Fibroblast of skin of right quadriceps (primary cell): ENCODE results near the gene GOLT1A.
"Not testable (repeated sequence)": the region's sequence is repeated elsewhere in the genome, so short reads cannot be mapped to it uniquely, and the experiment has no call there.

Experiments used
- DNase-seq: peaks from one replicate; pipeline ENCODE4 v3.0.0-alpha.2; 2013

The GOLT1A gene

DNA sequence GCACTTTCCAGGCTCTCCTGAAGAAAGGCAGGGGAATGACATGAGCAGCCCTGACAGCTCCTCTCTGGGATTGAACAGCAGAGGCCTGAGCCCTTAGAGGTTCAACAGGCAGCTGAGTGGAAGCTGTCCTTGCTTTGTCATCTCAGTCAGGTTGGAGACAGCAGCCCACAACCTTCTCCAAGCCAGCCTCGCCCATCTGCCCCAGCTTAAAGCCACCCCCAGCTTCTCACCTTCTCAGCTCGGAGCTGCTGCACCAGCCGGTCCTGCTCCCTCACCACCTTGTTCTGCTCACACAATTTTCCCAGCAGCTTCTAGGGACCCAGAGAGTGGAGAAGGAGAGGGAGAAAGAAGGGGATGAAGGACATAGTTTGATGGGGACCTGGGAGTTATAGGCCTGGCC lies 35.2 kb upstream of the GOLT1A start:
- DNase-seq, result no peak

DNA sequence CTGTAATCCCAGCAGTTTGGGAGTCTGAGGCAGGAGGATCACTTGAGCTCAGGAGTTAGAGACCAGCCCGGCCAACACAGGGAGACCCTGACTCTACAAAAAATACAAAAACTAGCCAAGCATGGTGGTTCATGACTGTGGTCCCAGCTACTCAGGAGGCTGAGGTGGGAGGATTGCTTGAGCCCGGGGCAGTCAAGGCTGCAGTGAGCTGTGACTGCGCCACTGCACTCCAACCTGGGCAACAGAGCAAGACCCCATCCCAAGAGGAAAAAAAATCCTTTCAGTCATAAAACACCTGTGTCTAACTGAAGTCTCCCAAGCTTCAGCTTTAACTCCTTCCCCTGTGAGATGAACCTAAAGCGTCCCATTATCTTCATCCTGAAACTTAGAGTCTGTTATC lies 33.1 kb upstream of the GOLT1A start:
- no peak for DNase-seq

DNA sequence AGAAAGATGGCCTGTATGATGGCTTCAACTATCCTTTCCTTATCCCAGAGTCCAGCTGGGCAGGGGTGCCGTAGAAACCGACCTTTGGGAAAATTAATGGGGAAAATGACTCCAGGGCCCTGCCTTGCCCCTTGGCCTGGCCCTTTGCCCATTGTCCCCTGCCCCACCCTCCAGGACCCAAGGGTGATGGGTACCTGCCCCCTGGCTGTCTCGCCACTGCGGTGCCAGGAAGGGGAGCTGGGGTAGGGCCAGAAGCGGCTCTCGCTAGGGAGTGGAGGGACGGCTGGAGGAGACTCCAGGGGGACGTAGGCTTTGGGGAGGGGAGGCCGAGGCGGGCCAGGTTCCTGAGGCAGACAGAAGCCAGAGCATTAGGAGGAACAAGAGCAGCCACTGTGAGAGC lies 29.1 kb upstream of the GOLT1A start:
- DNase-seq, result no peak

DNA sequence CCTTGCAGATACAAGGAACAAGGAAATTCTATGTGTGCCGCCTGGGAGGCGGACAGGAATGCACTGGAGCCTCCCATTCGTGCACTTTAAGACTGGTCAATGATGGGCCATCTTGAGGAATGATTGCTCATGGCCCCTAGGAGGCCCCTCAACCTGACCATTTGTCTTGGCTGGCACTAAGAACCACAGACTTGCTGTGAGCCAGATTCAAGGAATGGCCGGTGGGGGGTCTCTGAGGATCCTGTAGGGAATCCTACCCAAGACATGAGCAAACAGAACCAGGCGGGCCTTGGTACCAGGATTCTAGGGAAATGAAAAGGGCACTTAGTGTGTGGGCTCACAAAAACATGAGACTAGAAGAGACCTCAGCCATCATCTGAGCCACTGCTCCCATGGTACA lies 28.1 kb upstream of the GOLT1A start:
- DNase-seq, result no peak

DNA sequence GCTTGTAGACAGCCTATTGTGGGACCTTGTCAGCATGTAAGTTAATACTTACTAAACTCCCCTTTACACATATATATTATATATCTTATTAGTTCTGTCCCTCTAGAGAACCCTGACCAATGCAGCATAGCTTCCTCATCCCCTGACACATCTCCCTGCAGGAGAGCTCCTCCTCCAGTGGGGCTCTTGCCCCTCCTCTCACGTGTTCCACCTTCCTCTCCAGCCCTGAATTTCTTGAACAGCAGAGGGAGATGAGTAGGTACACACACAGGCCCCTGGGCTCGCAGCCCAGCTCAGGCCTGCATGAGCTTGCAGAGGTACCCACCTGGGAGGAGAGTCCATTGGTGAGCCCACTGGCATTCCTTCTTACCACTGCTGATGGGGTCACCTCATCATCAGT lies 27.3 kb upstream of the GOLT1A start:
- DNase-seq, result no peak

DNA sequence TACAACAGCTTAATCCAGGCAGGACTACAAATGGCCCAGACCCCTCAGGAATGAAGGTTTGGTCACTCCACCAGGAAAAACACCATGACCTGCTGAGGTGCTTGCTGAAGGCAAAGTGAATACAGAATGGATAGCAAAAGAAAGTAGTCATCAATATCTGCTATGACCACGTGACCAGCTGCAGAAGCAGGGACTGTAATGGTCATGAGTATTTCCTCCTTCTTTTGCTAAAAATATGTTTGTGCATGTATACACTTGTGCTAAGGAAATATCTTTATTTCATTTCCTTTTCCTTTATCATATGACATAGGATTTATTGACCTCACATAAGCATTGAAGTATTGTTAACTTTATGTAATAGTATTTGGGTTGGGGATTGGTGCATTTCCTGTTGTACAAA lies 26.4 kb upstream of the GOLT1A start:
- no peak for DNase-seq

DNA sequence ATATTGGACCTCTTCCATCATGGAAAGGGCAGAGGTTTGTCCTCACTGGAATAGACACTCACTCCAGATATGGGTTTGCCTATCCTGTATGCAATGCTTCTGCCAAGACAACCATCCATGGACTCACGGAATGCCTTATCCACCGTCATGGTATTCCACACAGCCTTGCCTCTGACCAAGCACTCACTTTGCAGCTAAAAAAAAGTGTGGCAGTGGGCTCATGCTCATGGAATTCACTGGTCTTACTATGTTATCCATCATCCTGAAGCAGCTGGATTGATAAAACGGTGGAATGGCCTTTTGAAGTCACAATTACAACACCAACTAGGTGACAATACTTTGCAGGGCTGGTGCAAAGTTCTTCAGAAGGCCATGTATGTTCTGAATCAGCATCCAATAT lies 25.6 kb upstream of the GOLT1A start:
- not testable (repeated sequence) for DNase-seq

DNA sequence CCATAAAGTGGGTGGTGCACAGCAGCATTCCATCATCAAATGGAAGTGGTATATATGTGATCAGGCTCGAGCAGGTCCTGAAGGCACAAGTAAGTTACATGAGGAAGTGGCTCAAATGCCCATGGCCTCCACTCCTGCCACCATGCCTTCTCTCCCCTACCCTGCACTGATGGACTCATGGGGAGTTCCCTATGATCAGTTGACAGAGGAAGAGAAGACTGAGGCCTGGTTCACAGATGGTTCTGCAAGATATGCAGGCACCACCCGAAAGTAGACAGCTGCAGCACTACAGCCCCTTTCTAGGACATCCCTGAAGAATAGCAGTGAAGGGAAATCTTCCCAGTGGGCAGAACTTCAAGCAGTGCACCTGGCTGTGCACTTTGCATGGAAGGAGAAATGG lies 24.7 kb upstream of the GOLT1A start:
- not testable (repeated sequence) for DNase-seq

DNA sequence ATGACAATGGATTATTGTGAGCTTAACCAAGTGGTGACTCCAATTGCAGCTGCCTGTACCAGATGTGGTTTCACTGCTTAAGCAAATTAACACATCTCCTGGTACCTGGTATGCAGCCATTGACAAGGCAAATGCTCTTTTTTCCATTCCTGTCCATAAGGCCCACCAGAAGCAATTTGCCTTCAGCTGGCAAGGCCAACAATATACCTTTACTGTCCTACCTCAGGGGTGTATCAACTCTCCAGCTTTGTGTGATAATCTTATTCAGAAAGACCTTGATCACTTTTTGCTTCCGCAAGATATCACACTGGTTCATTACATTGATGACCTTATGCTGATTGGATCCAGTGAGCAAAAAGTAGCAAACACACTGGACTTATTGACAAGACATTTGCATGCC lies 23.7 kb upstream of the GOLT1A start:
- DNase-seq, result not testable (repeated sequence)

DNA sequence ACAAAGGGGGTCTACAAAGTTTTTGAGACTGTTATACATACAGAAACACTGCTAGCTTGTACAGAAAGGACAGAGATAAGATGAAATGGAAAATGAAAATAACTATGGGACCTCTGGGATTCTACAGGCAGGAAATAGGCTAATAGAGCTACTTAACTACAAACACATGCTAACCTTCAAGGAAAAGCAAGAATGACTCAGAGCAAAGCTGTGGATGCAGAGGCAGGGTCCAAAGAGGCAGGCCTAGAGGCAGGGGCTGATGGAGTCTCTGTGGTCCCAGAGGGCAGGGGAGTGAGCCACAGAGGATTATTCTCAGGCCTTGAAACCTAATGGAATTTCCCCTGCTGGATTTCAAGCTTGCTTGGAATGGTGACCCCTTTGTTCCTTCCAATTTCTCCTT lies 18.7 kb upstream of the GOLT1A start:
- DNase-seq, result peak; percentile 71

DNA sequence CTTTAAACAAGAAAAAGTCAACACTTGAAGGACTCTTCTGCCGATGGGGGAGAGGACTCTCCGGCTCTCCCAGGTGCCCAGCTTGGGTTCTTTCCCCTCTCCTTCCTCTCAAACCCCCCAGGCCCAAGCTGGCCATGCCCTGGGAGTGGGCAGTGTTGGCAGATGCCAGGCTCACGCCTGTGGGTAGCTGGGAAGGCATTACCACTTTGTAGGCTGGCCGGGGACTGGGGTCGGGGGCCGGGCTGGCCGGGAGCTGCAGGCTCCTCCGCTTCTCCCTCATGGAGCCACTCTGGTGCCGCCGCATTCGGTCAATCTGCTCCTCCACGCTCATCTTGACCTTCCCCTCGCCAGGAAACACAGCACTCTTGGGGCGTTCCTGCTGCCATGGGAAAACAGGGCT lies 16.4 kb upstream of the GOLT1A start:
- DNase-seq, result no peak

DNA sequence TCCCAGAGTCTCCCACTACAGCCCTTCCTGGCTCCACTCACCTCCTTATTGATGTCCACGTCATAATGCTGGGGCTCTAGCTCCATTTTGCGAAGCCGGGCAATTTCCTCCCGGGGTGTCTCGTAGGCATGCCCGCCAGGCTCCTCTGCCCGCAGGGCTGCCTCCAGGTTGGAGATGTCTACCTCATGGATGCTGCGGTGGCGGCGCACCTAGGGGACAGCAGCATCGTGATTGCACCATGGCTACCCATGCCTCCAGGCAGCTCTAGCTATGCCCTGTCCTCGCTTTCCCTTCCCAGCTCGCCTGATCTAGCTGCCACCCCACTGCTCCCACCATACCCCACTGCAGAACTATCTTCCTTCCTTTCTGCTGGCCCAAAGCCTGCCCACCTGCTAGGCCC lies 15.1 kb upstream of the GOLT1A start:
- no peak for DNase-seq

DNA sequence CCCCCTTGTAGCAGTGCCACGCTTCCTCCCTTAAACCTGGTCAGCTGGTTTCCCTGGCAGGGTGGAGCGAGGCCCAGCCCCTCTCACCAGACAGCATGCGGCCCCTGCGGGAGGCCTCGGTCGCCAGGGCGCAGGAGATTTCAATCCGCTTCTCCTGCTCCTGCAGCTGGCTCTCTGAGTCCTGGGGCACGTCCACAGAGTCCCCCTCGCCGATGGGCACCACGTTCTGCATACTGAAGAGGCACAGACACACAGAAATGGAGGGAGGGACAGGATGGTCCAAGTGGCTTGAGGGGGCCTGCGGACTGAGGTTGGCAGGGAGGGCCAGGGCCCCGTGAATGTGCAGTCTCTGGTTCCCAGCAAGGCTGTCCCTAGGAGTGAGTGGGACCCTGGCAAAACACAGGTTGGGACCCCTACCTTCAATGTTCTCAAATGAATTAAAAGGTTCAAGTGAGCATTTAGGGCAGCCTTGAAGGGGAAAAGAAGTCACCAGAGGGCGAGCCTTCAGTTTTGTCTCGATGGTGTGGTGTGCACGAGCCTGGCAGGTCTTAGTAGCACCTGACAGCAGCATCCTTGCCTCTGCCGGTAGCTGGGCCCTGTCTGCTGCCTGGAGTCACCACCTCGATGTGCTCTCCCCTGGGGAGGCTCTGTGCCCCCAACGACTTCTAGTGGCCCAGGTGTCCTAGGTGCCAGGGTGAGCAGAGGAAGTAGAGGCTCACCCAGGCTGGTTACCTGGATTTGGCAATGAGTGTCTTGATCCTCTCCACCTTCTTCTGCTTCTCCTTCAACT lies 14.4 kb upstream of the GOLT1A start:
- no peak for DNase-seq

DNA sequence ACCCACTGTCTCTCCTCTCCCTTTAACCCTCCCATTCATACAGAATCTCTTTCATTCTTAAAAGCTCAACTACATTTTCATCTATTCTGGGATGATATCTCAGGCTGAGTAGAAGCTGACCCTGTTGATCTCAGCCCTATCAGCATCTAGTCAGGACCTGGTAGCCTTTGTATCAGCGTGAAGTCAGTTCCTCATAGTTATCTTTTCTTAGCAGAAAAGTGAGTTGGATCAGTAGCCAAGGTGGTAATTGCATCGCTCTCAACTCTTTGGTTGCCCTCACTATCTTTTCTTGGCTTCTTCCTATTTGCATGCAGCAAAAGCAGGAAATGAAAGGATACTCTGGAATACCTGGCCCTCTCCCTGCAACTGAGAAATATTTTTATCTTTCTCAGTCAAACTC lies 13.6 kb upstream of the GOLT1A start:
- no peak for DNase-seq

DNA sequence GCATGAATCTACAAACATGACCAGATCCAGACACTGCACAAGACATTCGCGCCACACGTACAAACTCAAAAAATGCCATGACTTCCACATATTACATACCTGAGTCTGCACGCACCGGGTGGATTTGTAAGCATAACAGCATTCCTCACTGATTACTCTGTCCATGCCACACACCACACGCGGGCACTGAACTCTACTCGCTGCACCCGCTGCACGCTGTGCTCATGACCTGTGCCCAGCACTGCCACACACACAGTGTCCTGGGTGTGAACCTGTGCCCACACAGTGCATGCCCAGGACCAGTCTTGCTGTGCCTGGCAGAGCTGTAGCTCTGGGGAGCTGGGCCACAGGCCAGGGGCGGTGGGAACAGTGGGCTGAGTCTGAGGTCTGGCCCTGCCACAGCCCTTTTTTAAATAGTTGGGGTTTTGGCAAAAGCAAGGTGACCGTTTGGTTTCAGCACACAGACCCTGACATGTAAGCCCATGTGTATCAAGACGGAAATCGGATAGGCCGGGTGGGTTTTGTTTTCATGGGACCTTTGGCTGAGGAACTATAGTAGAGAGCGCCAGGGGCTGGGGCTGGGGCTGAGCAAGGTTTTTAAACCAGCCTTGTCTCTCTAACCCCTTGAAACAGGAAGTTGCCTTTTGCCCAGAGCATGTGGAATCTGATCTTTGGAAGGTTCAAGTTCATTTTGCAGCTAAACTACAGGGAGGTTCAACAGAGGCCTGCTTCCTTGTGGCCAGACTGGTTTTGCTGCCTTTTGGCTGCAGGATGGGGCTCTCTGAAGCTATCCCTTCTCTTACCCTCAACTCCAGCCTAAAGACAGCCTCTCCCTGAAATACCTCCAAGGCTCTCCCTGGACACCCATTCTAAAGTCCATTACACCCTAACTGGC lies 12.3 kb upstream of the GOLT1A start:
- DNase-seq, result no peak

DNA sequence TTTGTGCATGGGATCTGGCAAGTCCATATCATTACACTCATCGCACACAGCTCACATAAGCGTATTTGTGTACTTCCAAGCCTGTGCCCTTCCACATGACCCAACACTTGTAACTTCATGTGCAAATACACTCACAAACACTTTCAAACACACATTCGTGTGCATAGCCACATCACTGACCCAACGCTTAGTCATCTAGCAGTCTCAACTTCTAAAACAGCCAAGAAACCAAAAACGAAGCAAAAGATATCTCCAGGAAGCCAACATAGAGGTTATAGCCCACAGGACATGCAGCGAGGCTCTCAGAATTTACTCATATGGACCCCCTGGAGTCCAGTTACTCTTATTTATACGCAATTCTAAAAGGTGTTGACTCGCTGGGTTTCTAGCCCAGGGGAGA lies 10.9 kb upstream of the GOLT1A start:
- DNase-seq, result peak; percentile 18

DNA sequence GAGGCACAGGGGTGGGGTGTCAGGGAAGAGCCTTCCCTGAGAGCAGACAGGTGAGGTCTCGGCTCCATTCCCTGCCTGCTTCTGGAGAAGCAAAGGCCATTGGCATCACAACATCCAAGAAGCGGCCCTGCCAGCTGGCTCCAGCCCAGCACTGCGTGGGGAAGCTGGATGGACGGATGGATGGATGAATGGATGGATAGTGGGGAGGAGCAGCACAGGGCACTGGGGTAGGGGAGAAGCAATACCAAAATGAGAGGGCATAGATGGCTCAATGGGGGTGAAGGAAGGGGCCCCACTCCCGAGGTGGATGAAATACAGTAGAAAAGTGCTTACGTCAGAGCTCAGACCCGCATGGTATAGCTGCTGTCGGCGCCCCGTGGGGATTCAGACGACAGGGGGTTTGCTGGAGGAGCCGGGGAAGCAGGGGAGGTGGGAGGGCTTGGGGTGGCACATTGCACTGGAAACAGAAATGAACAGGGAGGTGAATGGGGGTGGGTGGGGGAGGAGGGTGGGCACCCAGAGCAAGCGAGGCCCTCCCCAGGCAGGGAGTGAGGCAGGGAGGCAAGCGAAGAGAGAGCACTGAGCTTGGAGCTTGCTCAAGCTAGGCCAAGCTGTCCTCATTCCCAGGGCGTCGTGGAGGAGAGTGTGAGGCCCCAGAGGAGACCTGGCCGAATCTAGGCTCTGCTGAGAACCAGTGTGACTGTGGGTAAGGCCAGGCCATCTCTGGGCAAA lies 9.5 kb upstream of the GOLT1A start:
- no peak for DNase-seq

DNA sequence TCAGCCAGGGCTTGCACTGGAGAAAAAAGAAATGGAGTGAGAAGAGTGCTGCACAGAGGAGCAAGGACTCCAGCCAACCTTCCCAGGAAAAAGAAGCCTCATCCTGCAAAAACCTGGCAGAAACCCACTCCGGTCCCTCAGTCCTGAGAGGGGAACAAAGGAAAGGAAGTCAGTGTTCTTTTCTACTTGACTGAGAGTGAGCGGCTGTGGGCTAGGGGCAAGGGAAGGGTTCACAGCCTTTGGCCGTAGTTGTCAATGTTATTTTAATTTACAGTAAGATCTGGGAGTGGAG lies 8.9 kb upstream of the GOLT1A start:
- DNase-seq, result no peak

DNA sequence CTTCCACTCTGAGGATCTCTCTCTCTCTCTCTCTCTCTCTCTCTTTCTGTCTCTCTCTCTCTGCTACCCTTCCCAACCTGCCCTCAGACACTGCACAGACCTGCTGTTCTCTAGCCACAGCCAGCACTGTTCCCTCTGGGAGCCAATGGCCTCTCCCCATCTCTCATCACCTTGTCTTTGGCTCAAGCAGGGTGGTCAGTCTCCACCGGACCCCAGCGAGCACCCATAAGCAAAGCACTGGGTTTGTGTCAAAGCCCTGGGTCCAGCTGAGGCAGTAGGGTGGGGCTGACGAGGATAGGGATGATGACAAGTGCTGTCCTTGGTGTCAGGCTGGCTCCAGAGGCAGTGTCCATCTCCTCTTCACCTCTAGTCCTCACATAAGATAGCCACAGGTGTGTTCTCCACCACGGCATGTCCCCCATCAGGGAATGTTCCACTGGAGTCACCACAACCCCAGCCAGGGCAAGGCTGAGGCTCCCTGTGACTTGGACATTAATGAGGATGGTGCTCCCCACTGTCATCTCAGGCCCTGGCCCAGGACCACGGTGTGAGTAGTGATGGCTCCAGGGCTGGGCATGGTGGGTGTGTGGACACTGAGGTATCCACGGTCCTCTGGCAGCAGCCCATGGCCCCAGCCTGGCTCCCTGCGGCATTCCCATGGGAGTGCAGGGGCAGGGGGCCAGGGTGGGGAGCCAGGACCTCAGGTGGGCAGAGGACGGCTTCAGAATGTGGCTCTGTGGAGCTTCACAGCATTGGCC lies 8.4 kb upstream of the GOLT1A start:
- DNase-seq, result no peak

DNA sequence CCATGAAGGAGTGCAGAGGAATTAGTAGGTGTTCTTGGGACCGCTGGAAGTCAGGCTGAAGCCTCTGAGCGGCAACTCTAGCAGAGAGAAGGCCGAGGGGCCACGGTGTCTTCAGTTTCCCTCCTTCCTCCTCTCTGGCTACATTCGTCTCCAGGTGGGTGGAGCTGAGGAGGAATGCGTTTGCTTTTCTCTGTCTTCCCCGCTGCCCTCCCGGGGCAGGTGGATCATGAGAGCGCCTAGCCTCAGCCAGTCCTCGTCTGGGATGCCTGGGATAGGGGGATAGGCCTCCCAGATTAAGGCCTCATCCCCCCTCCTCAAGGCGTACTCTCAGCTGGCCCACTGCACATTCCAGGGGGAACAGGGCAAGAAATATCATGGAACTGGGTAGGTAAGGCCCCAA lies 7.5 kb upstream of the GOLT1A start:
- no peak for DNase-seq

DNA sequence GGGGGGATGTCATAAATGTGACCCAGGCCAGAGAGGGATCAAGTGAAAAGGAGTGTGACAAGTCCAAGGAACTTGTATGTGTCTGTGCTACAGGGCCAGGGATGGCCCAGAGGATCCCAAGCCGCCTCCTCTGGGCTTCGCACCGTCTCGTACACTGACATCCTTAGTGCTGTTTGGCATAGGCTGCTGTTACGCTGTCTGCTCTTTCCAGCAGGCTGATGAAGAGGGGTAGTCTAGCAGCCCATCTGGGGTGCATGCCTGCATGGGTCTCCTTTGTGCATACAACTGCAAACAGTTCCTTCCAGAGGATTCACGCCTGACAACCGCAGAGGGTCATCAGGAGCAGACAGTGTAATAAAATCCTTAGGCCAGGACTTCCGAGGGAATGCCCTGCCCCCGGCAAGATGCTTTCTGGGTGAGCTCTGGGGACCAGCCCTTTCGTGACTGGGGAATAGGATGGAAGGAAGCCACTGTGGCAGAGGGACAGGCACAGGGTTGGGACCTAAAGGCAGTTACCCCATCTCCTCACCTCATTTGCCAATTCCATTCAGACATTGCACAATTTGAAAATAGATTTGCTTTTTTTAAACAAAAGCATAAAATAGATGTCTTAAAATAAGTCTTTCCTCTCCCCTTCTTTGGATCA lies 6.3 kb upstream of the GOLT1A start:
- DNase-seq, result no peak

DNA sequence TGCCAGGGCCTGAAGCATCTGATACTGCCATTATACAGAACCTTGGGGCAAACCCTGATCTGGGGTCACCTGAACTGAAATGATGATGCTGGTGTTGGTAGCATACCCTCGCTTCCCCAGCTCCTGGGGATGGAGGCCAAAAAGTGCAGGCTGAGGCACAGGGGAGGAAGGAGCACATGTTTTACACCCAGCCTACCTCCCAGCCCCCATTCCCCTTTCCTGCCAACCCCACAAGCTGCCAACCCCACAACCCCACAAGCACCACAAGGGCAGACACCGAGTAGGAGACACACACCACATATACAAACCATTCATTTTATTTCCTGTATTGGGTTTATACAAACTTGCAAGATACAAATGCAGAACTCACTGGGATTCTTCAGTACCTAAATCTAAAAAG lies 4.8 kb upstream of the GOLT1A start:
- DNase-seq, result no peak

DNA sequence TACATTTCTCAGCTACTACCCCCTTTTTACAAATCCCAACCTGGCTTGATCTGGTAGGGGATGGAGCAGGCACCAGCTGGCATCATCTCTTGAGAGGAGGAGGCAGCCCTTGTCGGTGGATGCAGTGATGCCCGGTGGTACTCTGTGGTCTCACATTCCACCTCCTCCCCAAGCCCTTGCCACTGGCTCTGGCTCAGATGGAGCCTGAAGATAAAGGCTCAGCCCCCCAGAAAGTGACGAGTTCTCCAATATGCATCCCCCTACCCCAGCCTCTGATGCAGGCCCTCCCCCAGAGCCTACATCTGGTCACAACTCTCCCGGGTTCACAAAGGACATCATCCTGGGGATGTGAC lies 3.8 kb upstream of the GOLT1A start:
- no peak for DNase-seq
